Activated CD4-positive, alpha-beta T cell treated with anti-CD3 and anti-CD28 coated beads for 4 hours (primary cell): ENCODE measurements around the gene ESRRA.
A peak's percentile ranks its signal among the peaks of the same experiment; 100 is the strongest.

Source experiments
- DNase-seq, 2 donors: peaks; one replicate each; pipeline ENCODE4 v3.0.0-alpha.2; 2020

ESRRA gene

GRCh38 chr11:64305075-64305690 lies at the start of gene ESRRA:
Gene ESRRA (plus strand): TSS chr11:64305524. CDS start chr11:64307180, 1,656 bp downstream.
- DNase-seq = peak; percentile 100

GRCh38 chr11:64256300-64256699 lies 49.0 kb upstream of the ESRRA start:
- DNase-seq = no peak

DNA sequence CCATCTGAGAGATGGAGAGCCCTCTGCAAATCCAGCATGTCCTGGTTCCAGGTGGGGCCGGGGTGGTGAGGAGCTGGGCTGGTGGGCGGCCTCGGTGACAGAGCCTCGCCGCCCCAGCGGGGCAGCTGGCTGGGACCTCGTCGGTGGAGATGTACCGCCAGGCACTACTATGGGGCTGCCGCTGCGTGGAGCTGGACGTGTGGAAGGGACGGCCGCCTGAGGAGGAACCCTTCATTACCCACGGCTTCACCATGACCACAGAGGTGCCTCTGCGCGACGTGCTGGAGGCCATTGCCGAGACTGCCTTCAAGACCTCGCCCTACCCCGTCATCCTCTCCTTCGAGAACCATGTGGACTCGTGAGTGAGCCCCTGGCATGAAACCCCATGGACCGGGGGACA lies 47.0 kb upstream of the ESRRA start:
- no peak for DNase-seq

DNA sequence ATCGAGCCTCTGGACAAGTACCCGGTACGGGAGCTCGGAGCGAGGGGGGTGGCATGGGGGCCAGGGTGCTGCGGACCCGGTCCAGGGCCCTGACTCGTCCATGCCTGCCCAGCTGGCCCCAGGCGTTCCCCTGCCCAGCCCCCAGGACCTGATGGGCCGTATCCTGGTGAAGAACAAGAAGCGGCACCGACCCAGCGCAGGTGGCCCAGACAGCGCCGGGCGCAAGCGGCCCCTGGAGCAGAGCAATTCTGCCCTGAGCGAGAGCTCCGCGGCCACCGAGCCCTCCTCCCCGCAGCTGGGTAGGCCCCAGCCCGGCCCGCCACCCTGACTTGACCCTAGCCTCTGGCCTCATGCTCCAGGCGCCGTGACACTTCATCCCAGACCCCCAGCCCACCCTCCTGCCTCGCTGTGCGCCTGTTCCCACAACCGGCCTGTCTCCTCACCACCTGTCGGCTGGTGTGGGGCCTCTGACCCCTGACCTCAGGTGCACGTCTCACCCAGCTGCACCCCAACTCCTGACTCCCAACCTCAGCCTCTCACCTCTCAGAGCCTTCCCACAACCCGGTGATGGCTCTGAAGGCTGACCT lies 46.3 kb upstream of the ESRRA start:
- no peak for DNase-seq

DNA sequence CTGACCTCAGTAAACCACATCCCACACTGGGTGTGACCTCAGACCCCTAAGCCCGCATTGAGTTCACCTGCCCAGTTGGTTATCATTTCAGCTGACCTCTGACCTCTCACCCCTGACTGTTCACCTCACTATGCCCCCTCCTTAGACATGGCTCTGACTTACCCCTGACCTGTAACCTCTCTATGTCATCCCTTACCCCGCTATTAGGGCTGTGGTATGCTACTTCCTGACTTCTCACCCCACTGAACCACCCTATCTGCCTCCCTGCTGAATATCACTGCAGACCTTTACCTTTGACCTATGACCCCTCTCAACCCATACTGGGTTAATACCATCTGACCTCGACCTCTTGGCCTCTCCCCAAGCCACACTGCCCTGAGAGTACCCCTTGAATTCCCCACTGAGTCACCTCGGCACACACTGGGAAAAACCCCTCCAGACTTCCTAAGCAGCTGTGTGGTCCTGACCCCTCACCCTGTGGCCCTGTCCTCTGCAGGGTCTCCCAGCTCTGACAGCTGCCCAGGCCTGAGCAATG lies 45.7 kb upstream of the ESRRA start:
- DNase-seq = no peak

- no peak for DNase-seq
Observed at GRCh38 chr11:64260147-64260708, 45.1 kb upstream of the ESRRA start.

DNA sequence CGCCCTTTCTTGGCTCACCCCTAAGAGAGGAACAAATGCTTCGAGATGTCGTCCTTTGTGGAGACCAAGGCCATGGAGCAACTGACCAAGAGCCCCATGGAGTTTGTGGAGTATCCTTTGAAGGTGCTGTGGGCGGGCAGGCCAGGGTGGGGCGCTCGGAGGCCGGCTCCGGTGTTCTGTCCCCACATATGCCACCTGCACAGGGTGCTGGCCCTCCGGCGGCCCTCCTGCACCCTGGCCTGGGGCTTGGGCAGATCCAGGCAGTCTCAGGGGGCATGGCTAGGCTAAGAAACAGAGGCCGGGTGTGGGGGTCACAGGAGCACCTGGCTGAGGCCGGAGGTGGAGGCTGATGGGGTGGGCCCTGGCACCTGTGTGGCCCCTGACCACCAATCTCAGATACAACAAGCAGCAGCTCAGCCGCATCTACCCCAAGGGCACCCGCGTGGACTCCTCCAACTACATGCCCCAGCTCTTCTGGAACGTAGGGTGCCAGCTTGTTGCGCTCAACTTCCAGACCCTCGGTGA lies 43.7 kb upstream of the ESRRA start:
- no peak for DNase-seq

- no peak for DNase-seq
Observed at GRCh38 chr11:64262271-64263002, 42.9 kb upstream of the ESRRA start.

GRCh38 chr11:64263021-64263946 lies 42.0 kb upstream of the ESRRA start:
- no peak for DNase-seq

GRCh38 chr11:64263947-64264317 lies 41.4 kb upstream of the ESRRA start:
- no peak for DNase-seq

DNA sequence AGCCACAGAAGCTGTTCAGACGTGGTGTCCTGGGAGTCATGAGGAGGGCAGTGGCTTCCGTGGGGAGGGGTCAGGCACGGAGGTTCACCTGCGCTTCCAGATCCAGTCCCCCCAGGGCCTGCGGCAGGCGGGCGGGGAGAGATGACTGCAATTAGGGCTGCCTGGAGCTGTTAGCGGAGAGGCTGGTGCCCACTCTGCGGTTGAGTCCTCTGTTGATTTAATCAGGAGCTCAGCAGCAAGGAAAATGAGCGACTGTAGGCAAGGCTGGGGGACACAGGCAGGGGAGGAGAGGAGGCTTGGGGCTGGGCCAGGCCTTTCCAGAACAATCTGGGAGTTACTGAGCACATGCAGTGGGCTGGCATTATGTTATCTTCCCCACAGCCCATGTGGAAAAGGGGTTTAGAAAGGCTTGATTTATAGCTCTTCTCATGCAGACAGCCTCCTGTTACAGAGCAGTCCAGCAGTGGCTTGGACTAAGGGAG lies 40.9 kb upstream of the ESRRA start:
- DNase-seq = no peak

GRCh38 chr11:64265176-64266160 lies 39.9 kb upstream of the ESRRA start:
- DNase-seq = no peak

GRCh38 chr11:64266339-64266738 lies 39.0 kb upstream of the ESRRA start:
- no peak for DNase-seq

- DNase-seq = no peak
Observed at GRCh38 chr11:64267207-64267945, 37.9 kb upstream of the ESRRA start.

DNA sequence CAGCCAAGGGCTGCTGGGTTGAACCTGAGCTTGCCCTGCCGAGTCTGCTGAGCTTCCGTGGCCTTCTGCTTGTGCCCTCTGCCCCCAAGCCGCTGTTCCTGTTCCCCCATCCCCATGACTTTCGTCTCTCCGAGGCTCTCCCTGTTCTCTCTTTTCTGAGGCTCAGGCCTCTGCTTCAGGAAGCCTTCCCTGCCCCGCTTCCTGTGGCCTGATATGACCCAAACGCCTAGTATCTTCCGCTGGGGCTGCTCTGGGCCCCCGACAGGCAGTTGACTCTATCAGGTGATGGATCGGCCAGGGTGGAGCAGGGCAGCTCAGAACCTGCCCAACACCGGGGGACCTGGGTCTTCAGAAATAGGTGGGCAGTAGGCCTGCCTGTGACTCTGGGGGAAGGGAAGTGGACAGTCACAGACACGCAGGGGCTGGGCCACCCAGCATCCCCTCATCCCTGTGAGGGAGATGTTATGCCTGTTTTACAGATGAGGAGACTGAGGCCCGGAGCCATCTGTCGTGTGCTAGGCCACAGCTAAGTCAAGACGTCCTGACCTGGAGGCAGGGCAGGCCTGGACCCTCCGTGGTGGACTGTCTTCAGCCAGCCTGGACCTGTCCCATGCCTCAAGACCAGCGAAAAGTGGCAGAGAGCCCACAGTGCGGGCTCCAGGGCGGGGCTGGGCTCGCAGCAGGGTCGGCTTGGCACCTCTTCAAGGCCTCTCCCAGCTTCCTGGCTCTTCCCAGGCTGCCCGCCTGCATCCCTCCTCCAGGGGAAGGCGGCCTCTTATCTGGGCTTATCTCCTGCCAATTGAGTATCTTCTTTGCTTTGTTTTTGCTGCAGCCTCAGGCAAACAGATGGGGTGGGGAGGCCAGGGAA lies 37.1 kb upstream of the ESRRA start:
- DNase-seq = no peak

- DNase-seq = peak in 1 of 2 donors; percentile 35
Observed at GRCh38 chr11:64268893-64269539, 36.3 kb upstream of the ESRRA start.

DNA sequence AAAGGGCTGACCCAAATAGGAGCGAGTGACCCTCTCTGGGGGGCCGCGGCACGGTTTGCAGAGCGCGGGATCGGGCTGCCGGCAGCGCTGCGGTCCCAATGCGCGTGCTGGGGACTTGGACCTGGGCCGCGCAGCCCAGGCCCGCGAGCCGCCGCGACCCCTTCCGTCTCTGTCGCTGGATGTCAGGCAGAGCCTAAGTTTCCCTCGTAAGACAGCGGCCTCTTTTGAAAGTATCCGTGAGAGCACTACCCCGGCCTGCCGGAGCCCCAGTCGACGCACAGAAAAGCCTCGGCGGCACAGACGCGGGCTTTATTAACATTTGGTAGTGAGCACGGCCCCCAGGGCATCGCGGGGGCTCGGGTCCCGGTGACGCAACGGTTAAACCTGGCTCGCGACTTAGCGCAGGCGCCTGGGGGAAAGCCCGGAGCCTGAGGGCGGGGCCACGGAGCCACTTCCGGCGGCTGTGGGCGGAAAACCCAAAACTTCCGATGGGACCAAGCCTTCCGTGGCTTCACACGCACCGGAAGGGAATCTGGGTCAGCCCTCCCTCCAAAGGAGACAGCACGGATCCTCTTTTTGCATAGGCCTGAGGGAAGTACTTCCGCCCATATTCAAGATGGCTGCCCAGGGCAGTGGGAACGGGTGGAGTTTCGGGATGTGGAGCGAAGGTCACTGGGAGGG lies 35.6 kb upstream of the ESRRA start:
- peak; percentile 97 for DNase-seq
